HEK293 (cell line): Measurements from ENCODE around the gene SRF.

ENCODE experiments used
- BCL11A ChIP-seq: fragments of 450-650 bp; formaldehyde crosslinking; IDR thresholded peaks from 2 replicates; pipeline ENCODE4 v1.5.1; 2016; ENCODE audit warnings: low read depth, missing biosample characterization, missing genetic modification characterization
- GFI1B ChIP-seq: fragments of 450-650 bp; formaldehyde crosslinking; IDR thresholded peaks from 2 replicates; pipeline ENCODE4 v1.5.1; 2016; ENCODE audit warnings: missing biosample characterization, missing genetic modification characterization
- GLIS1 ChIP-seq: fragments of 450-650 bp; formaldehyde crosslinking; IDR thresholded peaks from 2 replicates; pipeline ENCODE4 v1.5.1; 2016; ENCODE audit warnings: missing biosample characterization, missing genetic modification characterization
- HOXC10 ChIP-seq: sonication (generic); formaldehyde crosslinking; IDR thresholded peaks from 2 replicates; pipeline ENCODE4 v1.8.1; 2023; ENCODE audit warnings: mild to moderate bottlenecking, missing genetic modification reagents
- IKZF3 ChIP-seq: fragments of 450-650 bp; IDR thresholded peaks from 2 replicates; pipeline ENCODE4 v1.5.0; 2018; ENCODE audit warnings: missing biosample characterization, mild to moderate bottlenecking, missing genetic modification characterization, moderate library complexity
- KLF1 ChIP-seq: fragments of 450-650 bp; formaldehyde crosslinking; IDR thresholded peaks from 2 replicates; pipeline ENCODE4 v1.5.1; 2016; ENCODE audit warnings: missing biosample characterization, missing genetic modification characterization
- KLF8 ChIP-seq: fragments of 450-650 bp; formaldehyde crosslinking; IDR thresholded peaks from 2 replicates; pipeline ENCODE4 v1.5.1; 2016; ENCODE audit warnings: missing biosample characterization, missing genetic modification characterization
- MEIS1 ChIP-seq: sonication (generic); formaldehyde crosslinking; IDR thresholded peaks from 2 replicates; pipeline ENCODE4 v1.8.1; 2022; ENCODE audit warnings: missing genetic modification reagents, mild to moderate bottlenecking, borderline replicate concordance
- MYNN ChIP-seq: fragments of 450-650 bp; formaldehyde crosslinking; IDR thresholded peaks from 2 replicates; pipeline ENCODE4 v1.5.1; 2016; ENCODE audit warnings: missing biosample characterization, missing genetic modification characterization, borderline replicate concordance
- RBAK ChIP-seq: fragments of 450-650 bp; formaldehyde crosslinking; IDR thresholded peaks from 2 replicates; pipeline ENCODE4 v1.5.1; 2016; ENCODE audit warnings: missing biosample characterization, missing genetic modification characterization
- SCRT1 ChIP-seq: fragments of 450-650 bp; formaldehyde crosslinking; IDR thresholded peaks from 2 replicates; pipeline ENCODE4 v1.5.1; 2016; ENCODE audit warnings: missing biosample characterization, missing genetic modification characterization, borderline replicate concordance
- TCF7L2 ChIP-seq: IDR thresholded peaks from 2 replicates; pipeline ENCODE4 v1.6.1; 2011; ENCODE audit warnings: low read depth, mild to moderate bottlenecking, inconsistent platforms, low read length, moderate library complexity, borderline replicate concordance
- YY2 ChIP-seq: fragments of 450-650 bp; formaldehyde crosslinking; IDR thresholded peaks from 2 replicates; pipeline ENCODE4 v1.5.1; 2016; ENCODE audit warnings: missing biosample characterization, missing genetic modification characterization
- ZBTB1 ChIP-seq: fragments of 450-650 bp; formaldehyde crosslinking; IDR thresholded peaks from 2 replicates; pipeline ENCODE4 v1.5.1; 2016; ENCODE audit warnings: missing biosample characterization, missing genetic modification characterization
- ZNF10 ChIP-seq: fragments of 450-650 bp; formaldehyde crosslinking; IDR thresholded peaks from 2 replicates; pipeline ENCODE4 v1.5.1; 2017; ENCODE audit warnings: missing biosample characterization, missing genetic modification characterization
- ZNF132 ChIP-seq: fragments of 450-650 bp; formaldehyde crosslinking; IDR thresholded peaks from 2 replicates; pipeline ENCODE4 v1.5.1; 2017; ENCODE audit warnings: missing biosample characterization, missing genetic modification characterization, borderline replicate concordance
- ZNF155 ChIP-seq: fragments of 450-650 bp; formaldehyde crosslinking; IDR thresholded peaks from 2 replicates; pipeline ENCODE4 v1.5.1; 2016; ENCODE audit warnings: missing biosample characterization, missing genetic modification characterization
- ZNF266 ChIP-seq: fragments of 450-650 bp; formaldehyde crosslinking; IDR thresholded peaks from 2 replicates; pipeline ENCODE4 v1.5.1; 2016; ENCODE audit warnings: missing biosample characterization, missing genetic modification characterization, low read depth
- ZNF311 ChIP-seq: fragments of 450-650 bp; formaldehyde crosslinking; IDR thresholded peaks from 2 replicates; pipeline ENCODE4 v1.5.1; 2017; ENCODE audit warnings: missing biosample characterization, missing genetic modification characterization, borderline replicate concordance
- ZNF341 ChIP-seq: fragments of 450-650 bp; formaldehyde crosslinking; IDR thresholded peaks from 2 replicates; pipeline ENCODE4; 2016; ENCODE audit warnings: low read depth, missing biosample characterization, missing genetic modification characterization
- ZNF404 ChIP-seq: fragments of 450-650 bp; formaldehyde crosslinking; IDR thresholded peaks from 2 replicates; pipeline ENCODE4 v1.5.1; 2017; ENCODE audit warnings: missing biosample characterization, missing genetic modification characterization
- ZNF426 ChIP-seq: fragments of 450-650 bp; formaldehyde crosslinking; IDR thresholded peaks from 2 replicates; pipeline ENCODE4 v1.5.1; 2017; ENCODE audit warnings: missing biosample characterization, missing genetic modification characterization, mild to moderate bottlenecking, inconsistent platforms, moderate library complexity
- ZNF48 ChIP-seq: fragments of 450-650 bp; formaldehyde crosslinking; IDR thresholded peaks from 2 replicates; pipeline ENCODE4 v1.5.1; 2016; ENCODE audit warnings: missing biosample characterization, missing genetic modification characterization
- ZNF513 ChIP-seq: fragments of 450-650 bp; IDR thresholded peaks from 2 replicates; pipeline ENCODE4 v1.5.1; 2018; ENCODE audit warnings: missing biosample characterization, missing genetic modification characterization
- ZNF560 ChIP-seq: fragments of 450-650 bp; formaldehyde crosslinking; IDR thresholded peaks from 2 replicates; pipeline ENCODE4 v1.5.1; 2017; ENCODE audit warnings: missing biosample characterization, missing genetic modification characterization, borderline replicate concordance
- ZNF624 ChIP-seq: fragments of 450-650 bp; formaldehyde crosslinking; IDR thresholded peaks from 2 replicates; pipeline ENCODE4 v1.5.1; 2017; ENCODE audit warnings: missing biosample characterization, missing genetic modification characterization
- ZNF660 ChIP-seq: fragments of 450-650 bp; IDR thresholded peaks from 2 replicates; pipeline ENCODE4 v1.5.1; 2018; ENCODE audit warnings: missing biosample characterization, mild to moderate bottlenecking, missing genetic modification characterization
- ZNF670 ChIP-seq: fragments of 450-650 bp; formaldehyde crosslinking; IDR thresholded peaks from 2 replicates; pipeline ENCODE4 v1.5.1; 2016; ENCODE audit warnings: missing biosample characterization, missing genetic modification characterization, low read depth
- ZNF747 ChIP-seq: fragments of 450-650 bp; formaldehyde crosslinking; IDR thresholded peaks from 2 replicates; pipeline ENCODE4 v1.5.1; 2016; ENCODE audit warnings: missing biosample characterization, missing genetic modification characterization
- ZNF76 ChIP-seq: fragments of 450-650 bp; formaldehyde crosslinking; IDR thresholded peaks from 2 replicates; pipeline ENCODE4; 2016; ENCODE audit warnings: low read depth, missing biosample characterization, missing genetic modification characterization, borderline replicate concordance
- ZNF830 ChIP-seq: fragments of 450-650 bp; IDR thresholded peaks from 2 replicates; pipeline ENCODE4 v1.5.0; 2018; ENCODE audit warnings: missing biosample characterization, missing genetic modification characterization, low read depth, mild to moderate bottlenecking, moderate library complexity
- TF ChIP-seq, protein P1 (sequence below): fragments of 450-650 bp; formaldehyde crosslinking; IDR thresholded peaks from 2 replicates; pipeline ENCODE4 v1.5.1; 2017; ENCODE audit warnings: missing biosample characterization, missing genetic modification characterization
- TF ChIP-seq, protein P2 (sequence below): fragments of 450-650 bp; formaldehyde crosslinking; IDR thresholded peaks from 2 replicates; pipeline ENCODE4 v1.5.1; 2016; ENCODE audit warnings: missing biosample characterization, missing genetic modification characterization
- TF ChIP-seq, protein P3 (sequence below): fragments of 450-650 bp; formaldehyde crosslinking; IDR thresholded peaks from 2 replicates; pipeline ENCODE4 v1.5.1; 2016; ENCODE audit warnings: missing biosample characterization, missing genetic modification characterization

SRF gene

DNA sequence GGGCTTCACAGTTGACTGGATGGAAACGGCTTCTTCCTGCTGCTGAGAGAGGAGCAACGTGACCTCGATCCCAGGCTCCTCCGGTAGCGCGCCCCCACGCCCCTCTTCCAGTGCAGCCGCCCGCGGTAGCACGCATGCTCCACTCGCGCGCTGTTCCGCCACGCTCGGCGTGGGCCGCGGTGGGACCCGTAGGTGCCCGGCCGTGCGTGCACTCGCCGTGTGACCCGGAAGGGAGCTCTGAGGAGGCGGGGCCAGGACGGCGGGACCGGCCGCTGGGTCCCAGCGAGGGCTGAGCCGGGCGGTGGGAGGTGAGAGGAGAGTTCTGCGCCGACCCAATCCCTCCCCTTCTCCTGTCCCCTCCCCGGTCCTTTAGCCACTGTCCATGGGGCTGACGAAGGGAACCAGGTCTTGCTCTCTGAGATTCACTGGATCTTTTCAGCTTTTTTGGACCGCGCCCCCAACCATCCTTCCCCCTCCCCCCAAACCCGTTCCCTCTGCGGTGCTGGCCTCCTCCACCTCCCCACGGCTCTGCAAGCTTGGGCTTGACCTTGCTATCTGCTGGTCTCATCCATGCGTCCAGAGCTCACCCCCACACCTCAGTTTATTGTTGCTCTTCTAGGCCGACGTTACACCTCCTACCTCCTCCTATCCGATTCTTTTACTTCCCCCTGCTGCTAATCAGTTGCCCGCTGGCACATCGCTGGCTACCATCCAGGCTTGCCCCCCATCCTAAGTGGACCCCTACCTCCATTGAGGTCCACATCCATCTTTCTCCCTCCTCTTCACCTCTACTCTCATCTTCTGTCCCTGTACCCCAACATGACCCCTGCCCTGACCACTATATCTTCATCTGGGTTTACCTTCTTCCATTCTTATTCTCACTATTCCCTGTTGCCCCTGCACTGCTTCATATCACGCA, 11.1 kb downstream of the SRF start, which contains the start of gene CUL9 (continued):
- TF ChIP-seq SCRT1, result no peak
- TF ChIP-seq, protein P1, sequence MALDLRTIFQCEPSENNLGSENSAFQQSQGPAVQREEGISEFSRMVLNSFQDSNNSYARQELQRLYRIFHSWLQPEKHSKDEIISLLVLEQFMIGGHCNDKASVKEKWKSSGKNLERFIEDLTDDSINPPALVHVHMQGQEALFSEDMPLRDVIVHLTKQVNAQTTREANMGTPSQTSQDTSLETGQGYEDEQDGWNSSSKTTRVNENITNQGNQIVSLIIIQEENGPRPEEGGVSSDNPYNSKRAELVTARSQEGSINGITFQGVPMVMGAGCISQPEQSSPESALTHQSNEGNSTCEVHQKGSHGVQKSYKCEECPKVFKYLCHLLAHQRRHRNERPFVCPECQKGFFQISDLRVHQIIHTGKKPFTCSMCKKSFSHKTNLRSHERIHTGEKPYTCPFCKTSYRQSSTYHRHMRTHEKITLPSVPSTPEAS (tag by site-specific recombination), result peak; percentile 13; the same call in 1 of the 2 replicates
- no peak for TF ChIP-seq ZNF747 (tag by site-specific recombination)
- TF ChIP-seq ZNF132 (tag by site-specific recombination), result no peak
- peak; percentile 43; the same call in 1 of the 2 replicates for TF ChIP-seq GLIS1 (tag by site-specific recombination)
- TF ChIP-seq ZNF10 (tag by site-specific recombination), result no peak; the same call in 1 of the 2 replicates
- peak; percentile 73 for TF ChIP-seq ZNF76 (tag by site-specific recombination)
- no peak for TF ChIP-seq HOXC10 (CRISPR knock-in tag)
- TF ChIP-seq GFI1B (tag by site-specific recombination), result no peak
- no peak for TF ChIP-seq ZNF830 (tag by site-specific recombination)
- TF ChIP-seq, protein P2, sequence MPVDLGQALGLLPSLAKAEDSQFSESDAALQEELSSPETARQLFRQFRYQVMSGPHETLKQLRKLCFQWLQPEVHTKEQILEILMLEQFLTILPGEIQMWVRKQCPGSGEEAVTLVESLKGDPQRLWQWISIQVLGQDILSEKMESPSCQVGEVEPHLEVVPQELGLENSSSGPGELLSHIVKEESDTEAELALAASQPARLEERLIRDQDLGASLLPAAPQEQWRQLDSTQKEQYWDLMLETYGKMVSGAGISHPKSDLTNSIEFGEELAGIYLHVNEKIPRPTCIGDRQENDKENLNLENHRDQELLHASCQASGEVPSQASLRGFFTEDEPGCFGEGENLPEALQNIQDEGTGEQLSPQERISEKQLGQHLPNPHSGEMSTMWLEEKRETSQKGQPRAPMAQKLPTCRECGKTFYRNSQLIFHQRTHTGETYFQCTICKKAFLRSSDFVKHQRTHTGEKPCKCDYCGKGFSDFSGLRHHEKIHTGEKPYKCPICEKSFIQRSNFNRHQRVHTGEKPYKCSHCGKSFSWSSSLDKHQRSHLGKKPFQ (tag by site-specific recombination), result no peak
- TF ChIP-seq ZBTB1 (tag by site-specific recombination), result no peak
- peak; percentile 31; the same call in 1 of the 2 replicates for TF ChIP-seq KLF1 (tag by site-specific recombination)
- TF ChIP-seq, protein P3, sequence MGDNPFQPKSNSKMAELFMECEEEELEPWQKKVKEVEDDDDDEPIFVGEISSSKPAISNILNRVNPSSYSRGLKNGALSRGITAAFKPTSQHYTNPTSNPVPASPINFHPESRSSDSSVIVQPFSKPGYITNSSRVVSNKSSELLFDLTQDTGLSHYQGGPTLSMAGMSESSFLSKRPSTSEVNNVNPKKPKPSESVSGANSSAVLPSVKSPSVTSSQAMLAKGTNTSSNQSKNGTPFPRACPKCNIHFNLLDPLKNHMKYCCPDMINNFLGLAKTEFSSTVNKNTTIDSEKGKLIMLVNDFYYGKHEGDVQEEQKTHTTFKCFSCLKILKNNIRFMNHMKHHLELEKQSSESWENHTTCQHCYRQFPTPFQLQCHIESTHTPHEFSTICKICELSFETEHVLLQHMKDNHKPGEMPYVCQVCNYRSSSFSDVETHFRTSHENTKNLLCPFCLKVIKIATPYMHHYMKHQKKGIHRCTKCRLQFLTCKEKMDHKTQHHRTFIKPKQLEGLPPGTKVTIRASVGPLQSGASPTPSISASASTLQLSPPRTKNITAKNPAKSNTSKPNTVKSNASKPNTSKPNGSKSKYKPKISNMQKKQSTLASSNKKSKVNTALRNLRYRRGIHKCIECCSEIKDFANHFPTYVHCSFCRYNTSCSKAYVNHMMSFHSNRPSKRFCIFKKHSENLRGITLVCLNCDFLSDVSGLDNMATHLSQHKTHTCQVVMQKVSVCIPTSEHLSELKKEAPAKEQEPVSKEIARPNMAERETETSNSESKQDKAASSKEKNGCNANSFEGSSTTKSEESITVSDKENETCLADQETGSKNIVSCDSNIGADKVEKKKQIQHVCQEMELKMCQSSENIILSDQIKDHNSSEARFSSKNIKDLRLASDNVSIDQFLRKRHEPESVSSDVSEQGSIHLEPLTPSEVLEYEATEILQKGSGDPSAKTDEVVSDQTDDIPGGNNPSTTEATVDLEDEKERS (tag by site-specific recombination), result no peak
- no peak for TF ChIP-seq ZNF624 (tag by site-specific recombination)
- no peak for TF ChIP-seq YY2
- TF ChIP-seq ZNF341 (tag by site-specific recombination), result peak; percentile 99
- TF ChIP-seq ZNF311, result no peak
- no peak for TF ChIP-seq ZNF48 (tag by site-specific recombination)
- no peak for TF ChIP-seq ZNF670 (tag by site-specific recombination)
- TF ChIP-seq ZNF426 (tag by site-specific recombination), result no peak
- no peak for TF ChIP-seq MEIS1 (CRISPR knock-in tag)
- TF ChIP-seq ZNF513 (tag by site-specific recombination), result no peak
- no peak for TF ChIP-seq TCF7L2
- no peak; the same call in 1 of the 2 replicates for TF ChIP-seq ZNF660 (tag by site-specific recombination)
- 0 out of 2 replicates have a peak, but pooled peaks have one; percentile 52 for TF ChIP-seq KLF8 (tag by site-specific recombination)
- peak; percentile 32; the same call in 1 of the 2 replicates for TF ChIP-seq BCL11A (tag by site-specific recombination)
- no peak for TF ChIP-seq MYNN (tag by site-specific recombination)
- TF ChIP-seq IKZF3, result no peak
- no peak for TF ChIP-seq ZNF155 (tag by site-specific recombination)
- no peak for TF ChIP-seq ZNF404
- TF ChIP-seq ZNF266, result no peak
- no peak for TF ChIP-seq RBAK (tag by site-specific recombination)
- no peak for TF ChIP-seq ZNF560 (tag by site-specific recombination)
